Hypothalamus (tissue), 51 donors: ENCODE data around the gene UBXN6.

ENCODE experiments used
- DNase-seq, 51 donors: peaks; one replicate each; lab custom pipeline; 2025; lab: John Stamatoyannopoulos, UW

UBXN6 gene

GRCh38 chr19:4414144-4414799, 43.3 kb downstream of the UBXN6 start:
- DNase-seq, result no peak

GRCh38 chr19:4413588-4413987, 44.0 kb downstream of the UBXN6 start:
- no peak for DNase-seq

- no peak for DNase-seq
Observed at GRCh38 chr19:4409123-4409933, 48.3 kb downstream of the UBXN6 start.

- no peak for DNase-seq
Observed at GRCh38 chr19:4406626-4407025, 51.0 kb downstream of the UBXN6 start.

GRCh38 chr19:4405977-4406376, 51.6 kb downstream of the UBXN6 start:
- no peak for DNase-seq

DNA sequence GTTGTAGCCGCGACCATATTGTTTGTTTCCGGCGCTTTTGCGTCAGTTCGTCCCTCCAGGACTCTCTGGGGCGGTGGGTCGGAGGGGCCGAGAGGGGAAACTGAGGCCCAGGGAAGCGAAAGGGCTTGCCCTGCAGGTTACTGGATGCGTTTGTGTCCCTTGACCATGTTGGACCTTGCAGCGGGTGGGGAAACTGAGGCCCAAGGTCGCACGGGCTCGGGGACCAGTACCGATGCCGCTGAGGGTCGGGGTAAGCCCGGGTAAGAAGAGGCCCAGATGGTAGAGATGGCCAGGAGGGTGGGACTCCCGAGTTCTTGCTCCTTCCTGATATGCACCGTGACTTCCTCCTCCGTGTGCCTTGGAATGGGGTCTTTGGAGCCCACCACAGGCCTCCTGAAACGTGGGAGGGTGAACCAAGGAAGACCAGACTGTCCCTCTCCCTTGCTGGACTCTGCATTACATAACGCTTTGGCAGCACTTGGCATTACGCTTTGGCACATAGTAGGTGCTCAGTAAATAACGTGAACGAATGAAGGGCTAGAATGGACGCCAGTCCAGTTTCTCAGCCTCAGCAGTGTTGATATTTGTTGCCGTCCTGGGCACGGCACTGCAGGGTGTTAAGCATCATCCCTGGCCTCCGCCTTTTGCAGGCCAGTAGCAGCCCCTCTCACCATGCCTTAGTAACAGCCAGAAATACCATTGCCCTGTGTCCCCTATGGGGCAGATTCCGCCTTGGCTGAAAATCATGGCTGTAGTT, 54.4 kb downstream of the UBXN6 start:
- DNase-seq, result no peak

DNA sequence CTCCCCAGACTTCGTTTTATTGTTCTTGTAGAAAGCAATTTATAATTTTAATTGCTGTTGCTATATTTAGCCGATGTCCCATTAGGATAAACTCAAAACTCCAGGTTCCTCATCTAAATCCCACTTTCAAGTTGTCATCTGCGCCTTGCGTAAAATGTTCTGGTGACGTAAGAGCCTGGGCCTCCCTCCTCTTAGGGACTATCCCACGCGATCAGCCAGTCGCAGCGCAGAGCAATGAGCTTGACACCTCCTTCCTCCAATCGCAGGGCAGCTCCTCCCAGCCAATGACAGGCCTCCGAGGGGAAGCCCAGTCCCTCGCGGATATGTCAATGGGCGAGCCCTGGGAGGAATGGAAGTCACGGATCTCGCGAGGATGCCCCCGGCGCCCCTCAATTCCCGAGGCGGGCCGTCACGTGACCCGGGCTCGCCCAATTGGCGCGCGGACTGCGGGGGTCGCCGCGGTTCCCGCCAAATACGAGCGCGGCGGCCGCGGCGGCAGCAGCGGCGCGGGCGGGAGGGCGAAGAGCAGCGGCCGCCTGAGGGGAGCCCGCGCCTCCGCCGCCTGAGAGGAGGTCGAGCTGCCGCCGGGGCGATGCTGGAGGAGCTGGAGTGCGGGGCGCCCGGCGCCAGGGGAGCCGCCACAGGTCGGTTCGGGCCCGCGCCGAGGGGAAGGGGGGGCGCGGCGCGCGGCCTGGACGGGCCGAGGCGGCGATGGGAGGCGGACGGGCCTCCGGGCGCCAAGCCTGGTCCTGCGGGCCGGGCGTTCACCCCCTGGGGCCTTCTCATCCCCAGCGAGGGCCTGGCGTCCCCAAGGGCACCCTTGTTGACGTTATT, 55.2 kb downstream of the UBXN6 start, which contains the start of gene CHAF1A:
TSS of gene CHAF1A (plus strand) at position 470 of the 834 bp plus-strand sequence. CDS start at position 593, 123 bp downstream.
- DNase-seq, result peak; percentile 82 to 100 (median 99)

DNA sequence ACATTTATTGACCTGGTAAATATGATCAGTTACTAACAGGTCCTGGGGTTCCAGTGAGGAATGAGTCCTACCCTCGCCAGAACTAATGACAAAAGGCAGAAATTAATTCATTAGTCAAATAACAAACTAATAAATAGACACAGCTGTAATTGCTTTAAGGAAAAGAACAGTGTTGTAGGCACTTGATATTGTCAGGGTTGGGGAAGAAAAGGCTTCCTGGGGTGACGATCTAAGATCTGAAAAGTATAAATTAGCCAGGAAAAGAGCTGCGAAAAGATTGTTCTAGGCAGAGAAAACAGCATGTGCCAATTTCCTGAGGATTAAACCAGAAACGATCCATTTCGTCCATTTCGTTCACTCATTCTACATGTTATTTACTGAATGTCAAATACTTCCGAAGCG, 55.8 kb downstream of the UBXN6 start:
- DNase-seq, result no peak

DNA sequence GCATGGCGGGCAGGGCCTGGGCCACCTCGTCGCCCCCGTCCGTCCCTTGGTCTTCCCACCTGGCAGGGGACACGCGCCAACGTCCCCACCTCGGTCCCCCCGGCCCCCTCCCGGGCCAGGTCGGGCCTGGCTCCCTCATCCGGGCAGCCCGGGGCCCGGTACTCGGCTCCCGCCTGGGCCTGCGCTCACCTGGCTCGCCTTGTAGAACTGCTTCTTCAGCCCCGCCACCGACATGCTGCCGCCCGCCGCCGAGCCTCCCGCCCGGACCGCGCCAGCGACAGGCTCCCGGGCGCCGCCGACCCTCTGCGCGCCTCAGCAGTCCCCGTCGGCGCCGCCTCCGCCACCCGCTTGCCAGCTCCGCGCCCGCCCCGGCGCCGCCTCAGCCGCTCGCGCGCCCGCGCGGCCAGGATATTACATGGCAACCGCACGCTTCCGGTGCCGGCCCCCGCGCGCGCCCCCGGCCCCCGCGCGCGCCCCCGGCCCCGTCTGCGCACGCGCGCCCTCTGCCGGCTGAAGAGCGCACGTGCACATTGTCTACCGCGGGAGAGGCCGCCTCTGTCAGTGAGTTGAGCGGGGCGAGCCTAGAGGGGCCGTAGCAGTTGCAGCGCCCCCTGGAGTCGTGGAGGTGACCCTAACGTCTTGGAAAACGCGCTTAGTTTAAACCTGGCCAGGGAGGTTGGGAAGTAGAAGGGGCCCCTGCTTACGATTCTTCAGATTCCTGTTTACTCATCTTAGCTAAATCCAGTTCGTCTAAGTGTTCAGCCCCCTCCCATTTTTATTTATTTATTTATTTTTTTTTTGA, 57.3 kb downstream of the UBXN6 start, which contains the start of gene SH3GL1:
TSS of gene SH3GL1 (minus strand) at position 413 of the 802 bp plus-strand sequence. CDS start at position 234, 179 bp downstream.
- peak; percentile 40 to 94 (median 87) for DNase-seq

GRCh38 chr19:4399812-4400134, 57.8 kb downstream of the UBXN6 start:
- DNase-seq, result peak in 2 of 51 donors; percentile 58 to 61

DNA sequence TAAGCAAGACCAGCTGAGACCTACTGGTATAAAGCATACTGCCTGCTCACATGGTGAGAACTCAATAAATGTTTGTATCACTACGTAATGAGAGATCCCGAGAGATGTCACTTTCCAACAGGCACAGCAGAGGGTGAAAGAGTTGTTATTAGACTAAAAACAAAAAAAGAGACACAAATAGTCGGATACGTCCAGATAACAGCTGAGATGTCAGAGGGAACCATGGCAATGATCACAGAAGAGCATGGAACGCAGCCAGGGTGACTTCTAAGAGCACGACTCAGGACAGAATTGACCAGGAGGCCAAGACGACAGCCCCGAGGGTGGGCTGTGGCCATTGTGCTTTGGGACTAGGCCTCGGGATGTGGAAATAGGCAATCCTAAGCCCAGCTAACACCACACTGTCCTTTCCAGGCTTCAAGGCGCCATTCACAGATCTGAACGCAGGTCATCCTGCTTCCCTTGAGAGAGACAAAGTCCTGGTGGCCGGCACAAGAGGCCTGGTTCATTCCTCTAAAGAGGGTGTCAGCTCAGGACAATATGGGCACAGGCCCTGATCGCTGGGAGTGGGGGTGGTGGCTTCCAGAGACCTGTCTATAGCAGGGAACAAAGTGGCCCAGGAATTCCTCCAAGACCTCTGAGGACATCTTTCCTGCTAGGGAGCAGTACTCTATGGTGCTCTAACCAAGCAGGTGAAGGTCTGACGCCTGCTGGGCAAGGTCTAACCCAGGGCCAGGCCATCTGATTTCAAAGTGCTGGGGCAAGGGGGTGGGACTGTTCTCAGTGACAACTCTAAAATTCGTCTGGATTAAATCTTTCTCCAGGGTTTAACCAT, 60.4 kb downstream of the UBXN6 start:
- no peak for DNase-seq
